Liver (tissue), 3 donors: Measurements from ENCODE around the gene SKOR1.

ENCODE experiments used
- ATF3 ChIP-seq: IDR thresholded peaks from 2 replicates; pipeline ENCODE4 v1.6.1; 2016; ENCODE audit warnings: antibody characterized with exemption
- CTCF ChIP-seq: fragments of 150-350 bp; IDR thresholded peaks from 2 replicates; pipeline ENCODE4 v1.5.1; 2017; ENCODE audit warnings: improper control_type of control experiment, low read depth, low read length; ENCODE audit not compliant: missing input control
- FOXA1 ChIP-seq: IDR thresholded peaks from 2 replicates; pipeline ENCODE4 v1.6.1; 2016; ENCODE audit warnings: antibody characterized with exemption
- GABPA ChIP-seq, 2 donors: IDR thresholded peaks in 1 of 2; conservative IDR thresholded peaks in 1 of 2; 2 replicates each; pipeline ENCODE4 v1.6.1; 2016; ENCODE audit warnings: antibody characterized with exemption in 2 of 2, mild to moderate bottlenecking in 1 of 2, moderate library complexity in 1 of 2
- JUND ChIP-seq, 2 donors: IDR thresholded peaks; 2 replicates each; pipeline ENCODE4 v1.6.1; 2016; ENCODE audit warnings: antibody characterized with exemption in 2 of 2
- MAX ChIP-seq: IDR thresholded peaks from 2 replicates; pipeline ENCODE4 v1.6.1; 2016; ENCODE audit warnings: antibody characterized with exemption
- RAD21 ChIP-seq, 2 donors: IDR thresholded peaks; 2 replicates each; pipeline ENCODE4 v1.6.1; 2016; ENCODE audit warnings: antibody characterized with exemption in 2 of 2, mild to moderate bottlenecking in 2 of 2
- REST ChIP-seq: IDR thresholded peaks from 2 replicates; pipeline ENCODE4 v1.6.1; 2016; ENCODE audit warnings: antibody characterized with exemption, mild to moderate bottlenecking
- RXRA ChIP-seq, 2 donors: IDR thresholded peaks; 2 replicates each; pipeline ENCODE4 v1.6.1; 2017 to 2018; ENCODE audit warnings: antibody characterized with exemption in 2 of 2, mild to moderate bottlenecking in 1 of 2
- SP1 ChIP-seq: IDR thresholded peaks from 2 replicates; pipeline ENCODE4 v1.6.1; 2018; ENCODE audit warnings: antibody characterized with exemption, mild to moderate bottlenecking
- TAF1 ChIP-seq: conservative IDR thresholded peaks from 2 replicates; pipeline ENCODE4 v1.6.1; 2016; ENCODE audit warnings: antibody characterized with exemption, mild to moderate bottlenecking
- YY1 ChIP-seq: IDR thresholded peaks from 2 replicates; pipeline ENCODE4 v1.6.1; 2016; ENCODE audit warnings: antibody characterized with exemption, mild to moderate bottlenecking
- donor health status: healthy.
- donor health status: healthy.

GRCh38 chr15:67790610-67791319, 34.5 kb upstream of the SKOR1 start:
- no peak for TF ChIP-seq RAD21 (IDR thresholded peaks at IDR 0.05)
- TF ChIP-seq CTCF: no peak
- no peak for TF ChIP-seq GABPA (IDR thresholded peaks at IDR 0.05 in 1 of 2, conservative IDR thresholded peaks at IDR 0.05 in 1 of 2)
- no peak for TF ChIP-seq REST
- no peak for TF ChIP-seq SP1
- TF ChIP-seq FOXA1: no peak
- no peak for TF ChIP-seq YY1
- no peak for TF ChIP-seq MAX
- no peak for TF ChIP-seq TAF1
- TF ChIP-seq ATF3: no peak
- no peak for TF ChIP-seq RXRA (IDR thresholded peaks at IDR 0.05)
- TF ChIP-seq JUND (IDR thresholded peaks at IDR 0.05): no peak
